Common myeloid progenitor, CD34-positive (primary cell): ENCODE data around the gene FILIP1.

Experiments used
- CTCF ChIA-PET: fragments of 350-600 bp; sonication (Branson Sonifier 250); formaldehyde crosslinking; loops from one replicate; lab custom pipeline; 2021; ENCODE audit warnings: antibody characterized with exemption; lab: Charles Lee
- POLR2A ChIA-PET: fragments of 350-600 bp; sonication (Branson Sonifier 250); formaldehyde crosslinking; loops from one replicate; lab custom pipeline; 2021; ENCODE audit warnings: antibody characterized with exemption; lab: Charles Lee
- DNase-seq, 3 donors: peaks; one replicate each; pipeline versions ENCODE4 v3.0.0 to v3.0.0-alpha.2; 2013
- H3K27ac ChIP-seq, 2 experiments: 1 replicate in 1 of 2; 2 replicates in 1 of 2; pipeline ENCODE4 v1.7.0; 2013; ENCODE audit warnings: inconsistent platforms in 2 of 2, low read length in 2 of 2, mild to moderate bottlenecking in 2 of 2, low read depth in 1 of 2, moderate library complexity in 1 of 2; ENCODE audit not compliant: severe bottlenecking in 2 of 2, insufficient read depth in 1 of 2, poor library complexity in 1 of 2
- H3K27me3 ChIP-seq, 5 experiments: replicated peaks in 2 of 5; 1 replicate in 3 of 5; 2 replicates in 2 of 5; pipeline versions ENCODE4 v1.6.1 to v1.7.0; 2013; ENCODE audit warnings: low read length in 4 of 5, mild to moderate bottlenecking in 2 of 5, moderate library complexity in 2 of 5, inconsistent platforms in 1 of 5; ENCODE audit not compliant: insufficient read depth in 5 of 5, control insufficient read depth in 4 of 5
- H3K36me3 ChIP-seq, 4 experiments: 1 replicate in 2 of 4; 2 replicates in 2 of 4; pipeline versions ENCODE4 v1.6.1 to v1.7.0; 2013; ENCODE audit warnings: low read length in 3 of 4, control low read depth in 1 of 4, mild to moderate bottlenecking in 1 of 4; ENCODE audit not compliant: control insufficient read depth in 4 of 4, insufficient read depth in 4 of 4
- H3K4me1 ChIP-seq, 4 experiments: 1 replicate in 3 of 4; 2 replicates in 1 of 4; pipeline versions ENCODE4 v1.6.1 to v1.7.1; 2013; ENCODE audit warnings: low read length in 3 of 4, mild to moderate bottlenecking in 3 of 4, control low read depth in 1 of 4, inconsistent platforms in 1 of 4, moderate library complexity in 1 of 4; ENCODE audit not compliant: control insufficient read depth in 4 of 4, insufficient read depth in 4 of 4; ENCODE audit errors: control extremely low read depth in 1 of 4
- H3K4me3 ChIP-seq, 7 experiments: 1 replicate in 4 of 7; 2 replicates in 3 of 7; pipeline versions ENCODE4 v1.5.1 to v1.7.0; 2013; ENCODE audit warnings: mild to moderate bottlenecking in 7 of 7, low read length in 6 of 7, moderate library complexity in 6 of 7, inconsistent platforms in 2 of 7, low read depth in 2 of 7, control low read depth in 1 of 7; ENCODE audit not compliant: insufficient read depth in 4 of 7, control insufficient read depth in 1 of 7; ENCODE audit errors: extremely low read depth in 1 of 7
- H3K9me3 ChIP-seq, 5 experiments: 1 replicate in 4 of 5; 2 replicates in 1 of 5; pipeline versions ENCODE4 v1.6.1 to v1.7.1; 2013; ENCODE audit warnings: low read length in 4 of 5, mild to moderate bottlenecking in 2 of 5, inconsistent platforms in 1 of 5, low read depth in 1 of 5, moderate library complexity in 1 of 5; ENCODE audit not compliant: control insufficient read depth in 4 of 5, insufficient read depth in 2 of 5; ENCODE audit errors: control extremely low read depth in 1 of 5
- WGBS: methylation state at CpG from one replicate; pipeline ENCODE4 v1.1.5; 2013; ENCODE audit not compliant: insufficient coverage; 5-methylcytosine and 5-hydroxymethylcytosine counted together

The FILIP1 gene

DNA sequence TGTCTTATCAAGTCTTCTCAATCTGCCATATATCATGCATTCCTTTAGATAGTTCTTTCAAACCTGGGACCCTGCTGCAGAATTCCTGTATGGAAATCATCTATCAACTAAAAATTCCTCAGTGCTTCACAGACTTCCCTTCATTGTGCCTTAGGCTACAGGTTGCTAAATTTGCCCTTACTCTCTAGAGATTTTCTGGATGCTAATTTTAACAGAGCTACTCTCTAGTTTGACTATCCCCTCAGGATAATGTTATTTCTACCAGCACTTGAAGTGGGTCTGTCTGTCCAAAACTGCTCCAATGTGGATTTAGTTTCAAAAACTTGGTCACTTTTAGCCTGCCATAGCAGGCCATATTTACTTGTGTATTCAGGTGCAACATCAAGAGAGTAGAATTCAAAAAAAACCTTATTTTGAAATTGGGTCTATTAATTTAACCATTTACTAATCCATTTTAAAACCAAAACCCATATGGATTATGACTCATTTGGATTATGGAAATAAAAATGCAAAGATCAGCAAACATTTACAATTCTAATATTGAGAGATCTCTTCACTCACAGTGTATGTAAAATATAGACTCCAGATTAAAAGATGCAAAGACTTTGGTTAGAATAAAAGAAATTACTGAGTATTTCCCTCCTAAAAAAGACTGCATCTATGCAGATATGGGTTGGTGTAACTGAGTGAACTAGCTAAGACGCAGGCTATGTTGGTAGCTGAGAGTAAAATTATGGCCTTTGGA is 236.1 kb downstream of the FILIP1 start:
- WGBS, result 100% methylated on average over 1 of the region's 1 CpG
- no peak overlapping the region for H3K4me3 ChIP-seq
- ChIA-PET POLR2A (no interaction called here), CTCF (interaction anchor here (2.0 kb wide), 1 partner anchor 27 kb away, joined by 5 read pairs; the partner anchor contains the start of gene TMEM30A)
- H3K27me3 ChIP-seq, result no peaks in the 10 kb centered on the region
- H3K27ac ChIP-seq, result no peak overlapping the region
- H3K36me3 ChIP-seq, result peaks cover 3 to 52% (median 31%) of the 10 kb centered on the region in 4 experiments
- DNase-seq, result no peak
- H3K9me3 ChIP-seq, result no peaks in the 10 kb centered on the region
- no peaks in the 10 kb centered on the region for H3K4me1 ChIP-seq

DNA sequence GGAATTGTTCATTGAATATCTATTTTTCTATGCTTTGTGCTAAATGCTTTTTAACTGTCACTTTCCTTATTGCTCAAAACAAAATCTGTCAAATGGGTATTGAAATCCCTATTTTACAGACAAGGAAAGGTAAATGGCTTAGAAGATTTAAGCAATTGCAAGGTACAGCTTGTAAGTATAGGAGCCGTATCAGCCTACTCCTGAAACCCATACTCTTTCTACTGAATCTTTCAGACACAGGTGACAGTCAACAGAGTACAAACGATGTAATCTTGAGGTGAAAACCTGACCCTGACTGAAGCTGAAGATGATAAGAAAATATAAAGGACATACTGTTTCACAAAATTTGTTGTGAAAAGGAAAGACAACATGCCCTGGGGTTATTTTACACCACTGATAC is 243.0 kb downstream of the FILIP1 start:
- DNase-seq, result no peak
- Histone ChIP-seq H3K36me3 (peaks cover 3 to 17% (median 10%) of the 10 kb centered on the region in 4 experiments), H3K9me3 (no peaks in the 10 kb centered on the region), H3K27me3 (peaks cover 0 to 19% (median 14%) of the 10 kb centered on the region in 5 experiments), H3K4me1 (no peaks in the 10 kb centered on the region), H3K27ac (no peak overlapping the region), H3K4me3 (no peak overlapping the region)
- no CpG with 5 or more reads among the region's 2 CpGs for WGBS
- ChIA-PET CTCF (interaction anchor here (1.0 to 2.0 kb wide), 3 partner anchors 16 to 24 kb away, joined by 3 to 6 read pairs (median 3); no protein-coding TSS in a partner anchor), POLR2A (no interaction called here)

DNA sequence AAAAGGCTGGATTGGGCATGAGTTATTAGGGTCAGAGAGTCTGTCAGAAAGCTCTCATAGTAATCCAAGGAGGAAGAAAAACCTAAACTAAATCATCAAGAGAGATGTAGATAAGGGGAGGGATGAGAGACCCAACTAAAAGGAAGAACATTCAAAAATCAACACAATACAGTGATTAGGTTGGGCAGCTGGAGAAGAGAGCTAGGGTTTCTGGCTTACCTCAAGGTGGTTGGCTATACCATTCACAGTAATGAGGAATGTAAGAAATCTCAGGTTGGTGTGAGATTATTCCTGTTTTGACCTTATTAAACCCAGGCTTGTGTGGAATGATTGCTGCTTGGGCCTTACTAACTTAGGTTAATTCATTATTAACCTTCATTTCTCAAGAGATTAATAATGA is 243.8 kb downstream of the FILIP1 start:
- DNase-seq, result no peak
- POLR2A ChIA-PET, result no interaction called here
- Histone ChIP-seq H3K9me3 (no peaks in the 10 kb centered on the region), H3K4me1 (no peaks in the 10 kb centered on the region), H3K4me3 (no peak overlapping the region), H3K27me3 (peaks cover 0 to 20% (median 15%) of the 10 kb centered on the region in 5 experiments), H3K36me3 (peaks cover 0 to 10% (median 5%) of the 10 kb centered on the region in 4 experiments), H3K27ac (no peak overlapping the region)
- CTCF ChIA-PET, result interaction anchor here (1.4 to 2.0 kb wide), 2 partner anchors 17 to 23 kb away, joined by 3 to 6 read pairs; no protein-coding TSS in a partner anchor

DNA sequence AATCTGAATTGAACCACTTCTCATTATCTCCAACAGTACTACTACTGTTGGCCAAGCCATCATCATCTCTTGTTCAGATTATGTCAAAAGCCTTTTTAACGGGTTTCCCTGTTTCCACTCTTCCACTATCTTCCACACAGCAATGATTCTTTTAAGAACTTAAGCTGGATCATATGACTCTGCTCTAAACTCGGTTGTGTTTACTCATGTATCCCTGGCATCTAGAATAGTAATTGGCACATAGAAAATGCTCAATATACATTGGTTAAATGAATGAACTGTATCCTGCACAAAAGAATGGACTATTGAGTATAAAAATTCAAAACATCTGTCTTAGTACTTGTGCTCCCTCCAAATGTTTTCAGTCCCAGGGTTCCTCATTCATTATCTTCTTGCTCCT is 247.2 kb downstream of the FILIP1 start:
- Histone ChIP-seq H3K4me1 (peaks cover 5 to 16% (median 8%) of the 10 kb centered on the region in 4 experiments), H3K4me3 (no peak overlapping the region), H3K27ac (no peak overlapping the region), H3K36me3 (no peaks in the 10 kb centered on the region), H3K9me3 (no peaks in the 10 kb centered on the region), H3K27me3 (peaks cover 0 to 22% (median 15%) of the 10 kb centered on the region in 5 experiments)
- CTCF ChIA-PET, result no interaction called here
- 86% methylated on average over 1 of the region's 2 CpGs for WGBS
- no peak for DNase-seq
- POLR2A ChIA-PET, result no interaction called here

GRCh38 chr6:75244063-75244584 is 249.5 kb downstream of the FILIP1 start:
- CTCF ChIA-PET, result interaction anchor here (1.3 to 2.7 kb wide), 3 partner anchors 11 to 33 kb away, joined by 3 to 10 read pairs (median 4); no protein-coding TSS in a partner anchor
- peaks cover 5 to 16% (median 8%) of the 10 kb centered on the region in 4 experiments for H3K4me1 ChIP-seq
- H3K36me3 ChIP-seq, result peaks cover 4 to 15% (median 7%) of the 10 kb centered on the region in 4 experiments
- H3K9me3 ChIP-seq, result no peaks in the 10 kb centered on the region
- POLR2A ChIA-PET, result interaction anchor here (1.1 to 1.2 kb wide), 2 partner anchors 35 to 40 kb away, joined by 3 to 5 read pairs; partner anchors contain the start of gene TMEM30A
- peak overlapping the region; percentile 56 to 100 (median 84) for H3K4me3 ChIP-seq
- peak overlapping the region; percentile 92 to 95 for H3K27ac ChIP-seq
- 26% methylated on average over 10 of the region's 15 CpGs for WGBS
- peak in 1 of 3 donors; percentile 28 for DNase-seq
- peaks cover 0 to 22% (median 15%) of the 10 kb centered on the region in 5 experiments for H3K27me3 ChIP-seq

DNA sequence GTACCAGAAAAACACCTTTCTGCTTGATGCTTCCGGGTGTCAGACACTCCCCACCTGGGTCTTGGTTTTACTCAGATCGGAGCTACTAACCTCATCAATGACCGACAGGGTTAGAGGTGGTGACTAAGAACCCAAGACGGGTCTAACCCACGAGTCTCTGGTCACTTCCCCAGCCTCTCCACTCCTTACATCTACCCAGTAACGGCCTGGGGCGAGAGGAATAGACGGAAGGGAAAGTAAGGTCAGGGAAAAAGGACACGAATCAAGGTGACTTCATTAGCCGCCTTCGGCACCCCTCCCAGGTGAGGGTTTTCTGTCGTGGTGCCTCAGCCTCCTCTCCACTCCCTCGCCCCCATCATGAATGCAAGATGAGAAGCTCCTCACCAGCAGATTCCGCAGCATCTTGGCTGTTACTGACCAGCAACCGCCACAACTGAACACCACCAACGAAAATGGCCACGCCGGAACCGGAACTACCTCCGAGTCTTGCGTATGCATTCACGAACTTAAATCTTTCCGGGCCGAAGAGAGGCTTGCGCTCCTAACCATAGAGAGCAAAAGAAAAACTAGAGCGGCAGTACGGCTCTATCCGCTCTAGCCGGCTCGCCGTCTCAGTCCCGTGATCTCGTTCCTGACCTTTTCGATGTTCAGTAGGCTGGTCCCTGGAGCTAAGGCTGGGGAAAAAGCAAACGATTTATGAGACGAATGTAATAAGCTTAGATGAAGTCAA is 250.1 kb downstream of the FILIP1 start, which contains the start of gene COX7A2:
Gene COX7A2, minus strand, starts transcription at position 469 of the 730 bp plus-strand sequence. Its CDS starts 67 bp downstream, at position 402.
- peak; percentile 97 to 99 (median 98) for DNase-seq
- Histone ChIP-seq H3K9me3 (no peaks in the 10 kb centered on the region), H3K4me3 (peak within 1 kb of the TSS; percentile 56 to 100 (median 84)), H3K27me3 (peaks cover 0 to 22% (median 15%) of the 10 kb centered on the region in 5 experiments), H3K36me3 (peaks cover 7 to 20% (median 12%) of the 10 kb centered on the region in 4 experiments), H3K27ac (peak within 1 kb of the TSS; percentile 92 to 95), H3K4me1 (peaks cover 5 to 16% (median 8%) of the 10 kb centered on the region in 4 experiments)
- ChIA-PET CTCF (interaction anchor here (1.1 to 2.7 kb wide), 5 partner anchors 10 to 34 kb away, joined by 3 to 10 read pairs (median 4); no protein-coding TSS in a partner anchor), POLR2A (interaction anchor here (0.7 to 1.2 kb wide), 3 partner anchors 35 to 48 kb away, joined by 3 to 5 read pairs (median 3); partner anchors contain the start of gene TMEM30A)
- WGBS, result 0% methylated on average over 25 of the region's 36 CpGs
